ENCODE results near the gene IPMK.
"Not testable (repeated sequence)": the region's sequence is repeated elsewhere in the genome, so short reads cannot be mapped to it uniquely, and the experiment has no call there.

Gene IPMK

GRCh38 chr10:58266826-58267712 is 625 bp downstream of the IPMK start:
- peak; percentile 71 for DNase-seq

DNA sequence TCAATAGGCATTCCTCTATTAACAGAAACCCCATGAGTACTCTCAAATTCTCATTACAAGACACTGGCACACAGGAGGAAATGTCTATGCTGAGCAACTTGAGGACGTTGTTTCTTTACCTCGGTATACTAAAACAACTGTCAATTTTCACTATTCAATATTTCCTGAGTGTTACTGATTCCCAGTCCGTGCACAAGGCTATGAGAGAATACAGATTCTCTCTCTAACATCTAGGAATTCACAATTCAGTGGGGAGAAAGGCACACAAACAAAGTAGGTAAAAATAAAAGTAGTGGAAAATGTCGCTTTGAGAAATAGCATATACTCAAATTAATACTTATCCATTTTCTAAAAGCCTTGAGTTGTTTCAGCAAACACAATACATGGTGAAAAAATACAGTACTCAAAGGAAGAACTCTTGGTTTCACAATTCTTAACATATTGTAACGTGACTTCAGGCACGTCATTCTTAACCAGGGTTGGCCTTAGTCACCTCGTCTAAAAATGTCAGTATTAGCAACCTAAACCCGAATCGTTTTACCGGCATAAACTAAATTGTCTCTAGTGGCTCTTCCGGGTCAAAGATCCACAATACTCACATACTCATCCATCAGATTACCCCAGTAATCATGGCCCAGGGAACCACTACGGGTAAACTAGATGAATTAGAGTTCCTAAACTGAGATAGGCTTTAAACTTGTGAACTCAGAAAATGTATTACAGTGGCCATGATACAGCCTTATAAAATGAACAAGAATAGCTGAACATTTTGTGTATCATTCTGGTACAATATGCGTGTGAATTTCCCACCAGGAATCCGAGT is 1.5 kb downstream of the IPMK start:
- no peak for DNase-seq

DNA sequence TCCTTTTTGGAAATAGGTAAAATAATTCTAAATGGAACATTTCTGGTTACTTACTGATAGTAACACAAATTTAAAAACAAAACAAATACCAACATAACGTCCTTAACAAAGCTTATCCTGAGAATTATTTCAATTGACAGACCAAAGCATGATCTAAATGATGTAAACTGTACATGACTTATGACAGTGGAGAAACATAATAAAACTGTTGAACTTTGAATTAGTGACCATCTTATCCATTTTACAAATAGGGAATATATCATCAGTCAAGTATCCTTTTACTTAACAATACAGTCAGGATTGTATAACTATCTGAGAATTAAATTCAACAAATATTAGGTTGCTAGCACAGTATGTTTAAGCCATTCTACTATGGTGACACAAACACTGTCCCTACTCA is 2.4 kb downstream of the IPMK start:
- DNase-seq, result no peak

DNA sequence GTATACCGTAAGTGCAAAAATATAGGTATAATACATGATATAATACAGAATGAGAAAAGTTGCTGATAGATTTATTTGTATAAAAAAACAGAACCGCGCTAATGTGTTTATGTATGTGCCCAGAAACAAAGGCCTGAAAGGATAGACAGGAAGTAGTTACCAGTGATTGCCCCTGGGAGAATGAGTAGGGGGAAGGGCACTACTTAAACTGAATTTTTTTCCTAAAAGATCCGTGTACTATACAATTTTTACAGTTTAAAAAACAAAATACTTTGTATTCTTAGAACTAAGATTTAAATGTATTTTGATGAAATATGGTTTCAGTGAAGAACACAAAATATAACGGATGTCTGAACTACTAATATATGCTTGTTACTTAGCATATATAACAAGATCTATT is 2.9 kb downstream of the IPMK start:
- no peak for DNase-seq

- DNase-seq, result no peak
These were observed 4.9 kb downstream of the IPMK start for GRCh38 chr10:58262766-58263165.

GRCh38 chr10:58260334-58260733 is 7.4 kb downstream of the IPMK start:
- no peak for DNase-seq

GRCh38 chr10:58258977-58259692 is 8.6 kb downstream of the IPMK start:
- no peak for DNase-seq

GRCh38 chr10:58256013-58256780 is 11.5 kb downstream of the IPMK start:
- not testable (repeated sequence) for DNase-seq

GRCh38 chr10:58254644-58255043 is 13.1 kb downstream of the IPMK start:
- no peak for DNase-seq

DNA sequence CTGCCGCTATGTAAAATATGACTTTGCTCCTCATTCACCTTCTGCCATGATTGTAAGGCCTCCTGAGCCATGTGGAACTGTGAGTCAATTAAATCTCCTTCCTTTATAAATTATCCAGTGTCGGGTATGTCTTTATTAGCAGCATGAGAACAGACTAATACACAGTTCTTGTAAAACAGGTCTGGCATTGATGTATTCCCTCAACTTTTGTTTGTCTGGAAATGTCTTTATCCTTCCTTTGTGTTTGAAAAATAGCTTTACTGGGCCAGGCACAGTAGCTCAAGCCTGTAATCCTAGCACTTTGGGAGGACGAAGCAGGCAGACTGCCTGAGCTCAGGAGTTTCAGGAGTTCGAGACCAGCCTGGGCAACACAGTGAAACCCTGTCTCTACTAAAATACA is 14.5 kb downstream of the IPMK start:
- DNase-seq, result no peak

DNA sequence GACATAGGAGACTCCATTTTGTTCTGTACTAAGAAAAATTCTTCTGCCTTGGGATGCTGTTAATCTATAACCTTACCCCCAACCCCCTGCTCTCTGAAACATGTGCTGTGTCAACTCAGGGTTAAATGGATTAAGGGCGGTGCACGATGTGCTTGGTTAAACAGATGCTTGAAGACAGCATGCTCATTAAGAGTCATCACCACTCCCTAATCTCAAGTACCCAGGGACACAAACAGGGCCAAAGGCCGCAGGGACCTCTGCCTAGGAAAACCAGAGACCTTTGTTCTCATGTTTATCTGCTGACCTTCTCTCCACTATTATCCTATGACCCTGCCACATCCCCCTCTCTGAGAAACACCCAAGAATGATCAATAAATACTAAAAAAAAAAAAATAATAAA is 23.0 kb downstream of the IPMK start:
- not testable (repeated sequence) for DNase-seq

DNA sequence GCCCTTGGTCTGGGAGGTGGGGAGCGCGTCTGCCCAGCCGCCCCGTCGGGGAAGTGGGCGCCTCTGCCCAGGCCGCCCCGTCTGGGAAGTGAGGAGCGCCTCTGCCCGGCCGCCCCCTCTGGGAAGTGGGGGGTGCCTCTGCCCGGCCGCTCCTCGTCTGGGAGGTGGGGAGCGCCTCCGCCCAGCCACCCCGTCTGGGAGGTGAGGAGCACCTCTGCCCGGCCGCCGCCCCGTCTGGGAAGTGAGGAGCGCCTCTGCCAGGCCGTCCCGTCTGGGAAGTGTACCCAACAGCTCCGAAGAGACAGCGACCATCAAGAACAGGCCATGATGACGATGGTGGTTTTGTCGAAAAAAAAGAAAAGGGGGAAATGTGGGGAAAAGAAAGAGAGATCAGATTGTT is 23.5 kb downstream of the IPMK start:
- DNase-seq, result not testable (repeated sequence)

- not testable (repeated sequence) for DNase-seq
These were observed 23.9 kb downstream of the IPMK start for GRCh38 chr10:58243801-58244200.

DNA sequence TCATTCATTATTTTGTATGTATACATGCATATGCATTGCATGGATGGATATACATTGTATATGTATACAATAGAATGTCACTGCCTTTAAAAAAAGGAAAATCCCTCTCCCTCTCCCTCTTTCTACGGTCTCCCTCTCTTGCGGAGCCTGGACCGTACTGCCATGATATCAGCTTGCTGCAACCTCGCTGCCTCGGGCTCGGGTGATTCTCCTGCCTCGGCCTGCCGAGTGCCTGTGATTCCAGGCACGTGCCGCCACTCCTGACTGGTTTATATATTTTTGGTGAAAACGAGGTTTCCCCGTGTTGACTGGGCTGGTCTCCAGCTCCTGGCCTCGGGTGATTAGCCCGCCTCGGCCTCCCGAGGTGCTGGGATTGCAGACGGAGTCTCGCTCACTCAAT is 24.4 kb downstream of the IPMK start:
- no peak for DNase-seq

- no peak for DNase-seq
These were observed 26.3 kb downstream of the IPMK start for GRCh38 chr10:58241346-58241745.

DNA sequence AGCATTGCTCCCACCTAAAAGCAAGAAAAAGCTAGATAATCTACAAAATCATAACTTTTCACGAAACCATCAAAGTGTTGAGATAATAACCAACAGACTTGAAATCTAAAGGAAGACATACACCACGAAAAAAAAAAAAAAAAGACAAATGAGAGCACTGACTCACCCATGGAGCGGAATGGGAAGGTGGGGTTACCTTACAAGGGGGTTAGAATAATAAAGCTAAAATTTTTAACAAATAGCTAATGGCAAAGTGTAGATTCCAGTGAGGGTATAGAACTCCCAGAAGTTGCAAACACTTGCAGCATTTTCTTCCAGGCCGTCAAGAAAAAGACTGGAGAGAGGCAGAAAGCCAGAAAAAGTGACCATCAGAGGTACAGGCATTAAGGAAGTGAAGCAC is 27.2 kb downstream of the IPMK start:
- no peak for DNase-seq

GRCh38 chr10:58239561-58240169 is 28.0 kb downstream of the IPMK start:
- no peak for DNase-seq

DNA sequence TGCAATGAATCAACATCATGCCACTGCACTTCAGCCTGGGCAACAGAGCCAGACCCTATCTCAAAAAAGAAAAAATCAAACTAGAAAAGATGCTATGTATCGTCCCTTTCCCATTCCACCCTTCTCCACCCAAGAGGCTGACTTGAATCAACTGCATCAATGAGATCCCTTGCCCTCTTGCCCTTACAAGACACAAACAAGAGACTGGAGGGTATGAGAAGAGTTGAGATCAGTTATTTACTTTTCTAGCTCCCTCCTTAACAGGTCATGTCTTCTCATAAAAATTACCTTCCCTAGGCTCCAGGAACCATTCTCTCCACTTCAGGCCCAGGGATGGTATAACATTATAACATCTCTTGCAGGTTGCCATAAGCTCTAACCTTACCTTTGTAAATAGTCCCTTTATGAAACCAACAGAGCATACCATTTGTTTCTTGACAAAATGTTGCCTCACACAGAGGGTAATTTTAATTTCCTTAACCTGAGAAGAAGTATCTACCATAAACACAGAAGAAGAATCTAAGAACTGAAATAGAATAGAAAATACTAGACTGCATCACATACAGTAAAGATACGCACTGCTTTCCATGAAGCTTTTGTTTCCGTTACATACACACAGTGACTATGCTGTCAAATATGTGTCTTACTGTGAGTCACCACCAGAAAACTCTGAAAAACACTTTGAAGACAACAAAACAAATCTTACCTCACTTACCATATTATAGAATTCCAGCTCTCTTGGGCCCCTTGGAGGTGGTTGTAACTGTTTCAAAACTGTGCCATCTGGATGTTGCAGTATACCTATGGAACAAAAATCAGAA is 30.5 kb downstream of the IPMK start:
- DNase-seq, result no peak

DNA sequence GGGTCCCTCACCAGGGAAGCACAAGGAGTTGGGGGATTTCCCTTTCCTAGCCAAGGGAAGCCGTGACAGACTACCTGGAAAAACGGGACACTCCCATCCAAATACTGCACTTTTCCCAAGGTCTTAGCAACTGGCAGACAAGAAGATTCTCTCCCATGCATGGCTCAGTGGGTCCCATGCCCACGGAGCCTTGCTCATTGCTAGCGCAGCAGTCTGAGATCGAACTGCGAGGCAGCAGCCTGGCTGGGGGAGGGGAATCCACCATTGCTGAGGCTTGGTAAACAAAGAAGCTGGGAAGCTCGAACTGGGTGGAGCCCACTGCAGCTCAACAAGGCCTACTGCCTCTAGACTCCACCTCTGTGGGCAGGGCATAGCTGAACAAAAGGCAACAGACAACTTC is 37.8 kb downstream of the IPMK start:
- DNase-seq, result not testable (repeated sequence)

DNA sequence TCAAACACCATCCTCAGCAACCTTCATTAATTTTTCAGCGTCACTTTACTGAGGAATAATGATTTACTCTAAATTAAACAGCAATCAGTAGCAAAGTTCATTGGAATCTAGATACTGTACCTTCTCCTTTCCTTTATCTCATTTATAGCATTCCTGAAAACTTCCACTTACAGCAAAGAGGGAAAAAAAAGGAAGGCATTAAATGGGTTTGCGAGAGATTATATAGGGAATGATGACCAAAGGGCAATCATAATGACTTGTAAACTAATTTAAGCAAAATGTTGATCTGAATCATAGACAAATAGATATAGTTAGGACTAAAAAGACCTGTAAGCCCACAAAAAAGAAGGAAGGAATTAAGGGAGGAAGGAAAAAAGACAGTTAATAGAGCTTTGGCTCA is 42.0 kb downstream of the IPMK start:
- no peak for DNase-seq

DNA sequence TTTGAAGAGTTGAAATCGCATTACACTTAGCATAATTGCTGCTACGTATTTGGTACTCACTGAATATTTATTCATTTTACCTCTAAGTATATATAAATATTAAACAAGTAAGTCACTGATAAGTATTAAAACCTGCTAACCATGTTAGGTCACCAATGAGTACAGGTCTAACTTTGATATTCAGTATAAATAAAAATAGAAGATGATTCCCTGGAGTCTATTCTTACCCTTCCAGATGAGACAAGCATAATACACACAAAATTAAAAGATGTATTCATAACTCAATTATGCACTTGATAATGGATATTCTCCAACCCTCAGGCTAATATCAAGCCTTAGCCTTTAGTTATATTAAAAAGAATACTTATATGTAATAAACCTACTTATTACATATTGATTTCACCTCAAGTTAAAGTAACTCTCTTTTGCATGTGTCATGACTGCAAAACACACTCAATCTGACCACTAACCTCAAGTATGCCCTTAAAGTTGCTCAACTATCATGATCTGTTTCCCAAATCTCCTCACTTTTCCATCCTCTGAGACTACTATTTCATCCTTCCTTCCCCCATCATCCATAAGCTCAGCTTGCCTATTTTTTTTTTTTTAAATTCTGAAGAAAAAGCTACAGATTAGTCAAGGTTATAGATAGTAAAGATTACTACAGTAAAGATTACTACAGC is 46.8 kb downstream of the IPMK start:
- DNase-seq, result no peak
